GM12874 (cell line): Measurements from ENCODE around the gene GRPEL2.

Experiments used
- CTCF ChIP-seq: IDR thresholded peaks from 2 replicates; pipeline ENCODE4 v1.5.1; 2011; ENCODE audit warnings: low read depth, mild to moderate bottlenecking, control low read depth, low read length, moderate library complexity; ENCODE audit not compliant: insufficient read depth

Gene GRPEL2

GRCh38 chr5:149323210-149323609 is 22.1 kb upstream of the GRPEL2 start:
- TF ChIP-seq CTCF, result no peak

GRCh38 chr5:149323621-149324205 is 21.6 kb upstream of the GRPEL2 start:
- no peak for TF ChIP-seq CTCF

GRCh38 chr5:149324641-149325040 is 20.7 kb upstream of the GRPEL2 start:
- TF ChIP-seq CTCF, result no peak

GRCh38 chr5:149325166-149325735 is 20.0 kb upstream of the GRPEL2 start:
- TF ChIP-seq CTCF, result no peak

DNA sequence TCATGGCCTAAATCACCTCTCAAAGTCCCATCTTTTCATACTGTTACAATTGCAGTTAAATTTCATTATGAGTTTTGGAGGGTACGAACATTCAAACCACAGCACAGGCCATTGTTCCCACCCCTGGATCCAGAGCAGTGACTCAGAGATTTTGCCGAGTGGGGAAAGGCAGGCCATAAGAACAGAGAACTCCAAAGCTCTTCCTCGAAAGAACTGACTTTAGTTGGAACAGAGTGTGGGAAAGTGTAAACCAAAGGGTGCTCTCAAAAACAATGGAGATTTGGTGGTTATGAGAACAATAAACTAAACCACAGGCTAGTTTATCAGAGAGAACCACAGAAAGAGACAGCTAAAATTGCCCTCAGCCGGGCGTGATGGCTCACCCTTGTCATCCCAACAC is 19.4 kb upstream of the GRPEL2 start:
- TF ChIP-seq CTCF, result no peak

GRCh38 chr5:149326611-149327010 is 18.7 kb upstream of the GRPEL2 start:
- TF ChIP-seq CTCF, result no peak

GRCh38 chr5:149328177-149328576 is 17.1 kb upstream of the GRPEL2 start:
- no peak for TF ChIP-seq CTCF
